Central memory CD4-positive, alpha-beta T cell (primary cell): ENCODE measurements around the gene PORCN.

Experiments
- DNase-seq: peaks from one replicate; pipeline ENCODE4 v3.0.0; 2022
- total RNA-seq, 3 experiments: gene quantifications; one replicate each; lab custom pipeline; 2026; lab: John Stamatoyannopoulos, UW

The PORCN gene
- total RNA-seq = 7.4 to 15.8 (median 9.6) reads per million in 3 experiments

GRCh38 chrX:48508400-48509244 lies at the start of gene PORCN:
Gene PORCN, plus strand, starts transcription at chrX:48508992. Its CDS starts 829 bp downstream, at chrX:48509821.
- peak; percentile 65 for DNase-seq

- DNase-seq = no peak
These were observed 49.3 kb upstream of the PORCN start for GRCh38 chrX:48459483-48459882.

GRCh38 chrX:48460031-48460430 lies 48.8 kb upstream of the PORCN start:
- DNase-seq = no peak

GRCh38 chrX:48460606-48461005 lies 48.2 kb upstream of the PORCN start:
- no peak for DNase-seq

GRCh38 chrX:48461830-48462229 lies 47.0 kb upstream of the PORCN start:
- no peak for DNase-seq

GRCh38 chrX:48465336-48465933 lies 43.4 kb upstream of the PORCN start:
- DNase-seq = no peak

GRCh38 chrX:48466696-48467095 lies 42.1 kb upstream of the PORCN start:
- DNase-seq = no peak

GRCh38 chrX:48467281-48467761 lies 41.5 kb upstream of the PORCN start:
- no peak for DNase-seq

GRCh38 chrX:48468247-48468671 lies 40.5 kb upstream of the PORCN start:
- DNase-seq = no peak

GRCh38 chrX:48468693-48469691 lies 39.8 kb upstream of the PORCN start:
- DNase-seq = peak; percentile 19

- no peak for DNase-seq
These were observed 38.5 kb upstream of the PORCN start, which contains the start of gene SLC38A5 for GRCh38 chrX:48470110-48470832. Gene SLC38A5, minus strand, starts transcription at chrX:48470260. Its CDS starts 2,336 bp downstream, at chrX:48467924.

- no peak for DNase-seq
These were observed 38.0 kb upstream of the PORCN start for GRCh38 chrX:48470833-48471118.

GRCh38 chrX:48471504-48471903 lies 37.3 kb upstream of the PORCN start:
- no peak for DNase-seq

- no peak for DNase-seq
These were observed 36.6 kb upstream of the PORCN start for GRCh38 chrX:48472225-48472624.

- DNase-seq = no peak
These were observed 35.7 kb upstream of the PORCN start for GRCh38 chrX:48472851-48473703.

GRCh38 chrX:48473704-48473990 lies 35.1 kb upstream of the PORCN start:
- no peak for DNase-seq

GRCh38 chrX:48474127-48474526 lies 34.7 kb upstream of the PORCN start:
- DNase-seq = no peak

- DNase-seq = no peak
These were observed 34.2 kb upstream of the PORCN start for GRCh38 chrX:48474581-48474980.

GRCh38 chrX:48475296-48475695 lies 33.5 kb upstream of the PORCN start:
- DNase-seq = no peak

- DNase-seq = peak; percentile 93
These were observed 32.8 kb upstream of the PORCN start, which contains the start of gene FTSJ1 for GRCh38 chrX:48475774-48476577. Gene FTSJ1, plus strand, starts transcription at chrX:48476199. Its CDS starts 1,849 bp downstream, at chrX:48478048.
